ENCODE results near the gene NAT14.

Gene NAT14

GRCh38 chr19:55471266-55471665 lies 13.7 kb upstream of the NAT14 start:
- no peak overlapping the region for H3K4me3 ChIP-seq (replicated peaks; ENCODE audit: low read depth, low read length)
- no peak for DNase-seq (ENCODE audit: extremely low read depth, low read depth)
- no peak for TF ChIP-seq CTCF (IDR thresholded peaks at IDR 0.05; ENCODE audit: low read depth, low read length, missing control alignments)

- no peak for DNase-seq (ENCODE audit: extremely low read depth, low read depth)
- H3K4me3 ChIP-seq (replicated peaks; ENCODE audit: low read depth, low read length) = no peak overlapping the region
- TF ChIP-seq CTCF (IDR thresholded peaks at IDR 0.05; ENCODE audit: low read depth, low read length, missing control alignments) = no peak
Measured at GRCh38 chr19:55472463-55472862, 12.5 kb upstream of the NAT14 start.

GRCh38 chr19:55473225-55474012 lies 11.6 kb upstream of the NAT14 start:
- no peak overlapping the region for H3K4me3 ChIP-seq (replicated peaks; ENCODE audit: low read depth, low read length)
- no peak for DNase-seq (ENCODE audit: extremely low read depth, low read depth)
- TF ChIP-seq CTCF (IDR thresholded peaks at IDR 0.05; ENCODE audit: low read depth, low read length, missing control alignments) = no peak

GRCh38 chr19:55474269-55475265 lies 10.4 kb upstream of the NAT14 start:
- TF ChIP-seq CTCF (IDR thresholded peaks at IDR 0.05; ENCODE audit: low read depth, low read length, missing control alignments) = no peak
- H3K4me3 ChIP-seq (replicated peaks; ENCODE audit: low read depth, low read length) = no peak overlapping the region
- no peak for DNase-seq (ENCODE audit: extremely low read depth, low read depth)

GRCh38 chr19:55476100-55476775 lies 8.8 kb upstream of the NAT14 start, which contains the start of gene ZNF628:
TSS of gene ZNF628 (plus strand) at chr19:55476617. CDS start at chr19:55479911, 3,294 bp downstream.
- DNase-seq (ENCODE audit: extremely low read depth, low read depth) = peak; percentile 93
- no peak for TF ChIP-seq CTCF (IDR thresholded peaks at IDR 0.05; ENCODE audit: low read depth, low read length, missing control alignments)
- peak within 1 kb of the TSS; percentile 76 for H3K4me3 ChIP-seq (replicated peaks; ENCODE audit: low read depth, low read length)

- TF ChIP-seq CTCF (IDR thresholded peaks at IDR 0.05; ENCODE audit: low read depth, low read length, missing control alignments) = no peak
- DNase-seq (ENCODE audit: extremely low read depth, low read depth) = no peak
- H3K4me3 ChIP-seq (replicated peaks; ENCODE audit: low read depth, low read length) = peak overlapping the region; percentile 76
Measured at GRCh38 chr19:55477905-55478304, 7.1 kb upstream of the NAT14 start.
